Measurements from ENCODE around the gene ZNF319.
"Not testable (repeated sequence)": the region's sequence is repeated elsewhere in the genome, so short reads cannot be mapped to it uniquely, and the experiment has no call there.

Gene ZNF319

DNA sequence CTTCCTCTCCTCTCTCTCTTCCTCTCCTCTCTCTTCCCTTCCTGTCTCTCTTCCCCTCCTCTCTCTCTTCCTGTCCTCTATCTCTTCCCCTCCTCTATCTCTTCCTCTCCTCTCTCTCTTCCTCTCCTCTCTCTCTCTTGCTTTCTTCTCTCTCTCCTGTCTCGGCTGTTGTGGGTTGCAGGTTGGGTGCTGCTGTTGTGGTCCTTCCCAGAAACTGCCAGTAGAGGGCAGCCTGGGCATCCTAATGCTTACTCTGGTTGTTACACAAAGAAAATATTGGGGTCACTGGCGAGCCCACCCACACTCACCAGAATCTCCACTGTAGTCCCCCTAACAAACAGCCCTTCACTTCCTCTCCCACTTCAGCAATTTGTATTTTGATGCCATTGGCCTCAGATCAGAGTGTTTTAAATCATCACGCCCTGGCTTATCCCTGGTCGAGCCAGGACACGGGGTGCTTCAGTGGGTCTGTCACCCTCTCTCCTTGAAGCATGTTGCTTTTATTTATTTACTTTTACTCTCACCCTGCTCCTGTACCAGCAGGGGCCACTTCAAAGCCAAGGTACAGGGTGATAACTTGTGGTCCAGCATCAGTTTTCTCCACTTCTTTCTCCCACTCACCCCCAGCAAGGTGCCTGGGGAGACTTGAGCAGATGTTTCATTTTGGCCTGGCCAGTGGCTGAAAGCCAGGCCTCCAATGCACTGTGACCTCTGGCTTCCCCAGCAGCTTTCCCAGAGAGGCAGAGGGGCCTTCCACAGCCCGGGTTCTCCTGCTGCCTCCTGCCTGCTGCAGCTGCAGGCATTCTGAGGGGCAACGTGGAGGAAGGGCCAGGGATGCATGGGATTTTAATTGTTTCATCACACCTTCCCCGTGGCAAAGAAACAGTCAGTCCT is 20.4 kb upstream of the ZNF319 start:
- peak; percentile 64 for DNase-seq

DNA sequence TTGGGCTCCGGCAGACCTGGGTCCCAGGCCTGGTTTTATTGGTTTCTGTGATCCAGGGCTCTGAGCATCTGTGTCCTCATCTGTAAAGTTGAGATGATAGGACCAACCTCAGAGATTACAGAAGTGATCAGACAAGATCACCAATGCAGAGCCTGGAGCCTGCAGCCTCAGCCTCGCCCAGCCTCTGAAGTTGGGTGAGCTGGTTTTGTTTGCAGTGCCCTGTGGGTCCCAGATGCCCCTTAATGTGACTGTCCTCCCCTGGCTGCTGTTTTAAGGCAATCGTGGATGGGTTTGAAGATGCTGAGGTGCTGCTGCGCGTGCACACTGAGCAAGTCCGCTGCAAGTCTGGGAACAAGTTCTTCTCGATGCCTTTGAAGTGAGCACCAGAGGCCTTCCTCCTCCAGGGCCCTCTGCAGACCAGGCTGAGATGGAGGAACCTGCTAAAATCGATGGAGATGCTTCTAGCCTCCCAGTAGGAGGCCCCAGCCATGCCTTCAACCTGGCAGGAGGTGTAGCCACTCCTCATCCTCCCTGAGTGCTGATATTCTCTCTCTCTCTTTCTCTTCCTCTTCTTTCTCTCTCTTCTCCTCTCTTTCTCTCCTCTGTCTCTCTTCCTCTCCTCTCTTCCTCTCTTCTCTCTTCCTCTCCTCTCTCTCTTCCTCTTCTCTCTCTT is 19.5 kb upstream of the ZNF319 start:
- DNase-seq: no peak

GRCh38 chr16:58018803-58019202 is 18.3 kb upstream of the ZNF319 start:
- no peak for DNase-seq

GRCh38 chr16:58016840-58017446 is 16.5 kb upstream of the ZNF319 start:
- no peak for DNase-seq

DNA sequence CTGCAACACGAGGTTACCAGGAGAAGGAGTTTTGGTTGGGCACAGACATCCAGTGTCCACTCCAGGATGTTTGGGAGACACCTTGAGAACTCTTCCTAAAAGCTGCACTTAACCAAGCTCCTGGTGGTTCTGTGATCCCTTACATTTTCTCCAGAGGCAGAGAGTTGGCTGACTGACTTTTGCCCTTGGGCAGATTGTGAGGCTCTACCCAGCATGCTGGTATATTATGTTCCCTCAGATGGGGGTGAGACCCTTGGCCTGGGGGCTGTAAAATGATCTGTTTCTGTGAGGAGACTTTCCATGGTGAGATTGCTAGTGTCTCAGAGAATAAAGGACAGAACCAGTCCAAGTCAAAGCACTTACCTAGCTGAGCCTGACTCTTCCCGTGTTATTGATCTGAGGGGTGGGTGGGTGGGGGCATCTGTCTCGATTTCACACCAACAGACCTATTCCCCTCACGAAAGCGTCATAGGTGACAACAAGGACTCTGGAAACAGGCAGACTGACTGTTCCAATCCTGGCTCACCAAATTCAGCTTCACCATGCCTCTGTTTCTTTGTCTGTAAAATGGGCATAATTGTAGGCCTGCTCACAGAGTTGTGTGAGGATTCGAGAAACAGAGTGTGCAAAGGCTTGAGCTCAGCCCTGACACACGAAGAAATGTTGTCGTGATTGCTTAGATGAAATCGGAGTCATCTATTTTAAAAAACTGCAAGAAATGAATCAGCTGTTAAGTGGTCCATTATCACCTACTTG is 12.9 kb upstream of the ZNF319 start:
- no peak for DNase-seq

GRCh38 chr16:58012481-58012880 is 12.0 kb upstream of the ZNF319 start:
- DNase-seq: no peak

- no peak for DNase-seq
These were observed 11.2 kb upstream of the ZNF319 start for GRCh38 chr16:58011652-58012051.

DNA sequence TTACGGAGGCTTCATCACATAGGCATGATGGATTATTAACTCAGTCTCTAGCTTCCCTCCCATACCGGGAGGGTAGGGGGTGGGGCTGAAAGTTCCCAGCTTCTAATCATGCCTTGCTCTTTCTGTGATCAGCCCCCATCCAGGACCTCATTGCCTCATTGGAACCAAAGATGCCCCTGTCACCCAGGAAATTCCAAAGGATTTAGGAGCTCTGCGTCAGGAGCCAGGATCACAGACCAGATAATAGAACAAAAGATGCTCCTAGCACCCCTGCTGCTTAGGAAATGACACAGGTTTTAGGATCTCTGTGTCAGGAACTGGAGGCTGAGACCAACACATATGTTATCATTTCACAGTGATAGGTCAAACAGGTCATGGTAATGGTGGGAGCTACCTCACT is 10.4 kb upstream of the ZNF319 start:
- DNase-seq: no peak

- no peak for DNase-seq
These were observed 9.5 kb upstream of the ZNF319 start for GRCh38 chr16:58009856-58010416.

- not testable (repeated sequence) for DNase-seq
These were observed 4.3 kb upstream of the ZNF319 start for GRCh38 chr16:58004736-58005135.

DNA sequence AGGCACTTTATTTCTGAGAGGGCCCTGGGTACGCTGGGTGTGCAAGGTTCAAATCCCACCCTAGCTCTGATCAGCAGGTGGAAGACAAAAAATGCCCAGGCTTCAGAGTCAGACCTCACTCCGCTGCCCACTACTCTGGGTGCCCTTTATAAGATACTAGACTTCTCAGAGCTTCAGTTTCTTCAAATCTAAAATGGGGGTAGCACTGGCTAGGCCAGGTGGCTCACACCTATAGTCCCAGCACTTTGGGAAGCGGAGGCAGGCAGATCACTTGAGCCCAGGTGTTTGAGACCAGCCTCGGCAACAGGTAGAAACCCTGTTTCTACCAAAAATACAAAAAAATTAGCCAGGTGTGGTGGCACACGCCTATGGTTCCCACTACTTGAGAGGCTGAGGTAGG is 2.5 kb upstream of the ZNF319 start:
- DNase-seq: no peak

GRCh38 chr16:58002416-58002800 is 1.9 kb upstream of the ZNF319 start:
- no peak for DNase-seq

DNA sequence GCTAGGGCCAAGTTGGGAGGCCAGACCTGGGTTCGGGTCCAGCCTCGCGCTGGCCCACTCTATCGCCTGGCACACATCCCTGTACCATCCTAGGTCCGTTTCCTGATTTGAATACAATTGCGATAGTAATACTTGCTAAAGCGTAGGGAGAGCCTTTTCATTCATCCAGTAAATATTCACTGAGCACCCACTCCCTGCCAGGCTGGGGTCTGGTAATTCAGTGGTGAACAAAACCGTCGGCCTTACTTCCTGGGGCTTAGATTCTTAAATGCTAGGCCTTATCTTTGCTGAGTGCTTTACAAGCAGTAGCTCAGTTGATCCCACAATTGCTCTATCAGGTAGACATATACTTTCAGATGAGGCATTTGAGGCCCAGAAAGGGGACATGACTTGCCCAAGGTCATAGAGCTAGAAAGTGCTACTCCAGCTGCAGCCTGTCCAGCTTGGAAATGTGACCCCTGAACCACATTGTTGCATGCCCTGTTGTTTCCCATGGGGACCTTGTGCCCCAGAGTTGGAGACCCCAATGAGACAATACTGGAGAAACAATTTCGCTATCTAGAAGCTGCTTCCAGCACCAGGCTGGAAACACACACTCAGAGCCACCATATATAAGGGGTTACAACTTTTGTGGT is 1.4 kb upstream of the ZNF319 start:
- no peak for DNase-seq

DNA sequence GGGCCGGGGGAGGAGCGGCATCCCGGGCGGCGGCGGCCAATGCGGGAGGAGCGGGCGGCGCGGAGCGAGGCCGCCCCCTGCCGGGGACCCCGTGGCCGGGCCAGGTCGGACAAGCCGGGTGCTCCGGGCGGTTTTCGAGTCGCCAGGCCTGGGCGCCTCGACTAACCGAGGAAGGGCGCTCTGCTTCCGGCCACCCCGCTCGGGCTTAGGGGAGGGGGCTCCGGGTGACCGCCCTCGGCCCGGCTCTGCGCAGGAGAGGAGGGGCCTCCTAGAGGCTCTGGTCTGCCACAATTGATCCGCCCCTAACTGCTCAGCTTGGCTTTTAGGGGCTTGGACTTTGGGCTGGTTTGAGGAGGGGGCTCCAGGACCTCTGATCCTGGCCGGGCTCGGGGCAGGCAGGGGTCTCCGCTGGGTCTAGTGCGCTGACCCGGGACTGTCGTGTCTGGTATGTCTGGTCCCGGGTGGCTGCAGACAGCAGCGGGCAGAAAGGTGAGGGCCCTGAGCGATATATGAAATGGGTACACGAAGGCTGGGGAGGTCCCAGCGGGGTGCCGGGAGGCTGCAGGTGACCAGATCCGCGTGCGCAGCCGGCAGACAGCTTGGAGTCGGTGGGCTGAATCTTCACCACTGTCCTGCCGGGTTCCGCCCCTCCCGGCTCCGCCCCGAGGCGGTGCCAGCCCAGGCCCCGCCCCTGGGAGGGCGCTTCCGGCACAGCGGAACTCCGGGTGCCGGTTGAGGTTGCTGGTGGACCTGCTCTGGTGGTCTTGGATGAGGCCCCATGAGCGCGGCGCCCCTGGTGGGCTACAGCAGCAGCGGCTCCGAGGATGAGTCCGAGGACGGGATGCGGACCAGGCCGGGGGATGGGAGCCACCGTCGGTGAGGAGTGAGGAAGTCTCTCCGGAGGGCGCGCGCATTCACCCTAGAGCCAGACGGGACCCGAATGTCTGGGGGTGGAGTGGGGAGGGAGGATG is 519 bp upstream of the ZNF319 start, which contains the start of gene USB1:
USB1 (plus strand) TSS at position 702 of the 971 bp plus-strand sequence; CDS start at position 779, 77 bp downstream.
- peak; percentile 79 for DNase-seq

DNA sequence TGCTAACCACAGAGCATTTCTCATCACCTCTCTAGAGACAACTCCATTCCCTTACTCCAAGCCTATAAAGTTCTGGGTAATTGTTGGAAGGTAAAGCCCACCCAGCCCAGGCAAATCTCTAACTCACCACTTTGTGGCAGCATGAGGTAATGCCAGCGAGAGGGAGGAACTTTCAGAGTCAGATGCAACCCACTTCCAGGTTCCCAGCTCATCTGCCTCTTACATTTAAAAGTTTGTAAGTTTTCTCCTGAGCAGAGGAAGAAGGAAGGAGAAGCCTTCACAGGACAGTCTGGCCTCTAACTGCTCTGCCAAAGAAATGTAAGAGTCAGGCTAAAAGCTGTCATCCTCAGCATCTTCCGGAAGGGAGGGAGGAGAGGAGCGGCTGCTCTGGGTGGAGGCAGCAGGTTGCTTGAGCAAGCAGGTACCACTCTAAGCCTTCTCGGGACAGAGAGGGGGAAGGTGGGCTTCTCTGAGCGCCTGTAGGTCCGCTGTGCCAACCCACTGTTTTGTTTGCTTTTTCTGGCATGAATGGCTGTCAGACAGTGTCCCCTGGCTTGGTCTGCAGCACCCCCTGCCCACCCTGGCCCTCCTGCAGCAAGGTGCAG is 1.0 kb downstream of the ZNF319 start:
- peak; percentile 36 for DNase-seq

DNA sequence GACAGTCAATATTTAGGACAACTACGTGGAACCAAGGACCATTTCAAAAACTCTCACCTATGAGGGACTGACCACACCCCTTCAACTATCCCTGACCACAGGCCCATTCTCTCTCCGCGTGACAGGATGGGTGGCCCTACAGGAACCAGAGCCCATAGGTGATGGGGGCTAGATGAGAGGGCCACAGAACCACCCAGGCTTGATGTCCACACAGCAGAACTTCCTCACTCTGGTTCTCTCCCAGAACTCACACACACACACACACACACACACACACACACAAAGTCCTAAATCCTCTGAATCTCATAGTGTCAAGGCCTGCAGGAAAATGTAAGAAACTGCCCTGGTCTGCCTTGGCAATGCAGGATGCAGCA is 1.5 kb downstream of the ZNF319 start:
- DNase-seq: no peak

GRCh38 chr16:57998486-57998885 is 2.0 kb downstream of the ZNF319 start:
- peak; percentile 56 for DNase-seq

DNA sequence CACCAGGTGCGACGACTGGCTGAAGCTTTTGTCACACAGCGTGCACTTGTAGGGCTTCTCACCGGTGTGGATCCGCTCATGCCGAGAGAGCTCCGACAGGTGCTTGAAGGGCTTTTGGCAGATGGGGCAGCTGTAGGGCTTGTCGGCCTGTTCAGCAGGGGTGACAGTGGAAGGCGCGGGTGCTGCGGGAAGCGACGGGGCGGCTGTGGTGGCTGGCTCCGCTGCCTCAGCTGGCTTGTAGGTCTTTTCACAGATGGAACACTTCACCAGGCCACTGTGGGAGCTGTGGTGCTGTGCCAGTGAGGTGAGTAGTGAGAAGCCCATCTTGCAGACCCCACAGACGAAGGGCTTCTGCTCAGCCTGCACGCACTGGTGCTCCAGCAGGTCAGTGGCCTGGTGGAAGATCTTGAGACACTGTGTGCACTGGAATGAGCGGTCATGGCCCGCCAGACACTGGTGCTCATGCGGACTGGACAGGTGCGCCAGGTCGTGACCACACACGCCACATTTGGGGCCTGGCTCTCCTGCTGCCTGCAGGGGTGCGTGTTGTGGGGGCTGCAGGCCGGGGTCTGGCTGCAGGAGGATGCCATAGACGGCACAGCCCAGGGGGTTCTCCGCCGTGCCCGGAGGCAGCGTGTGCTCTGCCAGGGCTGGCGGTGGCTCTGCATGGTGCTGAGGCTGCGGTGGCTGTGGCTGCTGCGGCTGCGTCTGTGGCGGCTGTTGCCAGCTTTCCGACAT is 2.8 kb downstream of the ZNF319 start:
- no peak for DNase-seq

DNA sequence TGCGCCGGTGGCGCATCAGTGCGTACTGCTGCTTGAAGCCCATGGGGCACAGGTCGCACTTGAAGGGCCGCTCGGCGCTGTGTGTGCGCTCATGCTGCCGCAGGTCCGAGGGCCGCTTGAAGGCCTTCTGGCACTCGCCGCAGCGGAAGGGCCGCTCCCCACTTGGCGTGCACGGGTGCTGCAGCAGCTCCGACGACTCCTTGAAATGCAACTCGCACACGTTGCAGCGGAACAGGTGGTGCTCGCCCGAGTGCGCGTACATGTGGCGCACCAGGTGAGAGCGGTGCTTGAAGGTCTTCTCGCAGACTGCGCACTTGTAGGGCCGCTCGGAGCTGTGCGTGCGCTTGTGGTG is 3.3 kb downstream of the ZNF319 start:
- DNase-seq: no peak
